HT1080 (cell line): Measurements from ENCODE around the gene TMEM171. TPM values are rescaled to one million over a fixed set of nuclear protein-coding genes. Genes with fewer than 3 reads are reported as not detected.

ENCODE experiments used
- total RNA-seq: library from RNA; depleted of rRNA; stranded (reverse); fragments of >200 nt; shearing (Covaris generic); gene quantifications from 2 replicates; pipeline ENCODE4 v1.2.3, GENCODE V29; 2014; rRNA removed

TMEM171 gene
- total RNA-seq, 1 experiment from 2014 or later = not detected

Other genes with a start within 250 kb of the TMEM171 start
- gene FCHO2, start 164.5 kb upstream of the TMEM171 start, total RNA-seq = 8.1 and 9.5 TPM in 2 replicates
- not detected in 2 replicates for gene TMEM174, start 52.6 kb downstream of the TMEM171 start, total RNA-seq